ENCODE data around the gene PPP1CA.
A peak's percentile ranks its signal among the peaks of the same experiment; 100 is the strongest.
"Not testable (repeated sequence)": the region's sequence is repeated elsewhere in the genome, so short reads cannot be mapped to it uniquely, and the experiment has no call there.

The PPP1CA gene

DNA sequence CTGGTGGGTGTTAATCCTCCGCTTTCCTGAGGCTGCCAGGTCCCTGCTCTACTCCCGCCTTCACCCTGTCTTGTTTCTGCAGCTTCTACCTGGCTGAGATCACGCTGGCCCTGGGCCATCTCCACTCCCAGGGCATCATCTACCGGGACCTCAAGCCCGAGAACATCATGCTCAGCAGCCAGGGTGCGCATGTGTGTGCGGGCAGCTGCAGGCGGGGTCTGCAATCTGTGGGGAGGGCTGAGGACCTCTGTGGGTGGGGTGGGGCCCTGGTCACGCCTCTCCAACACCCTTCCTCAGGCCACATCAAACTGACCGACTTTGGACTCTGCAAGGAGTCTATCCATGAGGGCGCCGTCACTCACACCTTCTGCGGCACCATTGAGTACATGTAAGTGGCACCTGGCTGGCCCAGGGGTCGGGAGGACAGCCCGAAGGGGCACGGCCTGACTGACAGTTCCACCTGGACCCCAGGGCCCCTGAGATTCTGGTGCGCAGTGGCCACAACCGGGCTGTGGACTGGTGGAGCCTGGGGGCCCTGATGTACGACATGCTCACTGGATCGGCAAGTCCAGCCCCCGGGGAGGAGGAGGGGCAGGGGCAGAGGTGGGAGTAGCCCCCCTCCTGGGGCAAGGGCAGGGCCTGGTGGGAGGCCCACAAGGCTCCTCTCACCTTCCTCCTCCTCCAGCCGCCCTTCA is 31.1 kb upstream of the PPP1CA start:
- H3K4me3 ChIP-seq (ENCODE audit: low read length), result no peak overlapping the region
- TF ChIP-seq, protein P1, sequence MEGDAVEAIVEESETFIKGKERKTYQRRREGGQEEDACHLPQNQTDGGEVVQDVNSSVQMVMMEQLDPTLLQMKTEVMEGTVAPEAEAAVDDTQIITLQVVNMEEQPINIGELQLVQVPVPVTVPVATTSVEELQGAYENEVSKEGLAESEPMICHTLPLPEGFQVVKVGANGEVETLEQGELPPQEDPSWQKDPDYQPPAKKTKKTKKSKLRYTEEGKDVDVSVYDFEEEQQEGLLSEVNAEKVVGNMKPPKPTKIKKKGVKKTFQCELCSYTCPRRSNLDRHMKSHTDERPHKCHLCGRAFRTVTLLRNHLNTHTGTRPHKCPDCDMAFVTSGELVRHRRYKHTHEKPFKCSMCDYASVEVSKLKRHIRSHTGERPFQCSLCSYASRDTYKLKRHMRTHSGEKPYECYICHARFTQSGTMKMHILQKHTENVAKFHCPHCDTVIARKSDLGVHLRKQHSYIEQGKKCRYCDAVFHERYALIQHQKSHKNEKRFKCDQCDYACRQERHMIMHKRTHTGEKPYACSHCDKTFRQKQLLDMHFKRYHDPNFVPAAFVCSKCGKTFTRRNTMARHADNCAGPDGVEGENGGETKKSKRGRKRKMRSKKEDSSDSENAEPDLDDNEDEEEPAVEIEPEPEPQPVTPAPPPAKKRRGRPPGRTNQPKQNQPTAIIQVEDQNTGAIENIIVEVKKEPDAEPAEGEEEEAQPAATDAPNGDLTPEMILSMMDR (conservative IDR thresholded peaks at IDR 0.05; ENCODE audit: low read depth, low read length), result no peak
- DNase-seq (ENCODE audit: low read depth), result no peak

DNA sequence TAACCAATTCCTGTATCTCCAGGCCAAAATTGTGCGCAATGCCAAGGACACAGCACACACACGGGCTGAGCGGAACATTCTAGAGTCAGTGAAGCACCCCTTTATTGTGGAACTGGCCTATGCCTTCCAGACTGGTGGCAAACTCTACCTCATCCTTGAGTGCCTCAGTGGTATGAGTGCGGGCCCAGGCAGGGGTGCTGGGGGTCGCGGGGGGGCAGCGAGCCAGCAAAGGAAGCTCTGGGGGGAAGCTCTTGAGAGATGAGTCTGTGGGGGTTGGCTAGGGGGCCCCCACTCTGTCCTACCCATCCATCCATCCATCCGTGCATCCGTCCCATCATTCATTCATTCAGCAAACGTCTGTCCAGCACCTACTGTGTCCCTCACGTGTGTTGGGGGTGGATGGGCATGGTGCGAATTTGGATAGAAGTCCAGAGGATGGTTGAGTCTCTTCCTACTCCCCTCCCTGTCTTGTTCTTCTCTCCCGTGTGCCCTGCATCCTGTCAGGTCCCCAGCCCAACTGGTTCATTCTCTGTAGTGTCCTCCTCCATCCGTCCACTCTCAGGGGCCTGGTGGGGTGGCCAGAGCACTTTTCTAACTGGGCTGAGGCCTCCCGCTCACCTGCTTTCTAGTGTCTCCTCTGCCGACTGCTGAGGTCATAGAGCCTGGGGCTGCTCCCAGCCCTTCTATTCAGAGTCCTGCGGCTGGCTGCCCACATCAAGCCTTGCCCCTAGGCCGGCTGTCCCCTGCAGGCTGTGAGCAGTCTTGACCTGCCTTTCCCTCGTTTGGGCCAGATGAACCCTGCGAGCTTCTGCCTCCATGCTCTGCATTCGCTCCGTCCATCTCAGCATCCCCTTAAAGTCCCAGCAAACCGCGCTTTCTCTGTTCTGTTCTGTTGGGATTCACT is 29.9 kb upstream of the PPP1CA start:
- TF ChIP-seq, protein P1 (conservative IDR thresholded peaks at IDR 0.05; ENCODE audit: low read depth, low read length), result no peak
- H3K4me3 ChIP-seq (ENCODE audit: low read length), result no peak overlapping the region
- DNase-seq (ENCODE audit: low read depth), result no peak

DNA sequence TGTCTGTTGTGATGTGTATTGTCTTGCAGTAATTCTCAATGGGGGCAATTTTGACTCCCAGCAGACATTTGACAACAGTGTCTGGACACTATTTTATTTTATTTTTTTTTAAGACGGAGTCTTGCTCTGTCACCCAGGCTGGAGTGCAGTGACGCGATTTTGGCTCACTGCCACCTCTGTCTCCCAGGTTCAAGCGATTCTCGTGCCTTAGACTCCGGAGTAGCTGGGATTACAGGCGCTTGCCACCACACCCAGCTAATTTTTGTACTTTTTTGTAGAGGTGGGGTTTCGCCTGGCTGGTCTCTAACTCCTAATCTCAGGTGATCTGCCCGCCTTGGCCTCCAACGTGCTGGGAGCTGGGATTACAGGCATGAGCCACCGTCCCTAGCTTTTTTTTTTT is 28.1 kb upstream of the PPP1CA start:
- no peak for DNase-seq (ENCODE audit: low read depth)
- no peak overlapping the region for H3K4me3 ChIP-seq (ENCODE audit: low read length)
- TF ChIP-seq, protein P1 (conservative IDR thresholded peaks at IDR 0.05; ENCODE audit: low read depth, low read length), result no peak

DNA sequence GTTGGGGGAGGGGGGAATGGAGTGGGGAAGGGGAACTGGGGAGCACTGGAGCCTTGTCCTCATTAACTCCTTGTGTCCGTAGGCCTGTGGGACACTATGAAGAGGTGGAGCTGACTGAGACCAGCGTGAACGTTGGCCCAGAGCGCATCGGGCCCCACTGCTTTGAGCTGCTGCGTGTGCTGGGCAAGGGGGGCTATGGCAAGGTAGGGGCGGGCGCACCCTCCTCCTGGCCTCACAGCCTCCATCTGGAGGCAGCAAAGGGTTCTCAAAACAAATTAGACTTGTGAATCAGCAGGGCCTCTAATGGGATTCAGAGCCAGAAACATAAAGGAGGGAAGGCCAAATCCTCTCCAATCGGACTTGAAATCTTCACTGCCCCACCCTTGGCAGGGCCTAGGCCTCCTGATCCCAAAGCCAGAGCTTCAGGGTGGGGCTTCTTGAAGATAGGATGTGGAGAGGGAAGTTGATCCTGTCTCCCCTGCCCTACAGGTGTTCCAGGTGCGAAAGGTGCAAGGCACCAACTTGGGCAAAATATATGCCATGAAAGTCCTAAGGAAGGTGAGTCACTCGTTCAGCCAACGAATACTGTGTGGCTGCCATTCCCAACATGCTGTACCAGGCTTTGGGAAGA is 27.5 kb upstream of the PPP1CA start:
- peak overlapping the region; percentile 63 for H3K4me3 ChIP-seq (ENCODE audit: low read length)
- no peak for DNase-seq (ENCODE audit: low read depth)
- TF ChIP-seq, protein P1 (conservative IDR thresholded peaks at IDR 0.05; ENCODE audit: low read depth, low read length), result no peak

DNA sequence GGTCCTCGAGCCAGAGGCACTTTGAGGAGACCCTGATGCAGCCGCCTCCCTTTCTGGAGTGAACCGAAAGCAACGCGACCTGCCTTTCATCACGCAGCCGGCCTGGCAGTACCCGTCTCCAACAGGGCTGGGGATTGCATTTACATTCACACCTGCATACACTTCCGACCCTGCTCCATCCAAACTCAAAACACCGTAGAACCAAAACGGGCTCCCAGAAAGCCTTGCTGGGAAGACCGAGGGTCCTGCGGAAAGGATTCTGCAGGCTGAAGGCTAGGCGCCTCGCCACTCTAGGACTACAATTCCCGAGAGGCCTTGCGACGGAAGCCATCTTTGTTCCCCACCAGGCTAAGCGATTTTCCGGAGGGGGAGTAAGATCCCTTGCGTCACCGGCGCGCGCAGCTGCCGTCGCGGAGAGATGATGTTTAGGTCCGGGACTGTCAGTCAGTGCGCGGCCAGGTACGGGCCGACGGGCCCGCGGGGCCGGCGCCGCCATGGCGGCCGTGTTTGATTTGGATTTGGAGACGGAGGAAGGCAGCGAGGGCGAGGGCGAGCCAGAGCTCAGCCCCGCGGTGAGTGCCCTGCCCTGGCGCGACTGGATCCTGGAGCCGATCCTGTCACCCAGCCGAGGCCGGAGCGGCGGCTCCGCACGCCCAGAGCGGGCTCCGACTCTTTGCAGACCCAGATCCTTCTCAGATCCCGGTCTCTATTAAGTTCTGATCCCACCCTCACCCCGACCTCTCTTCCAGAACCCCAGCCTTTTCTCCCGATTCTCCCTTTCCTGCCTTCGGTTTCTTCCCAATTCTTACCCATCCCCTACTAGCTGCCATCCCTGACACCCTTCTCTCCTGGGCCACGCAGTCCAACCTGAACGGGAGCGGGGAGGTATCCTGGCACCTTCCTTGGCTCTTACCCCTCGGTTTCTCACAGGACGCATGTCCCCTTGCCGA is 26.7 kb upstream of the PPP1CA start, which contains the start of gene RPS6KB2:
TSS of gene RPS6KB2 (plus strand) at position 443 of the 950 bp plus-strand sequence. CDS start at position 495, 52 bp downstream.
- DNase-seq (ENCODE audit: low read depth), result peak; percentile 86
- H3K4me3 ChIP-seq (ENCODE audit: low read length), result peak within 1 kb of the TSS; percentile 63
- TF ChIP-seq, protein P1 (conservative IDR thresholded peaks at IDR 0.05; ENCODE audit: low read depth, low read length), result no peak

DNA sequence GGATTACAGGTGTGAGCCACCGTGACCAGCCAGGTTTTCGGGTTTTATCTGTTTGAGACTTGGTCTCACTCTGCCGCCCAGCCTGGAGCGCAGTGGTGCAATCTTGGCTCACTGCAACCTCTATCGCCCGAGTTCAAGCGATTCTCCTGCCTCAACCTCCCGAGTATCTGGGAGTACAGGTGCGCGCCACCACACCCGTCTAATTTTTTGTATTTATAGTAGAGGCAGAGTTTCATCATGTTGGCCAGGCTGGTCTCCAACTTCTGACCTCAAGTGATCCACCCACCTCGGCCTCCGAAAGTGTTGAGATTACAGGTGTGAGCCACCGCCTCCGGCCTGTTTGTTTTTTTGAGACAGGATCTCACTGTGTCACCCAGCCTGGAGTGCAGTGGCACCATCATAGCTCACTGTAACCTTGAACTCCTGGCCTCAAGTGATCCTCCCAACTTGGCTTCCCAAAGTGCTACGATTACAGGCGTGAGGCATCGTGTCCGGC is 25.8 kb upstream of the PPP1CA start:
- DNase-seq (ENCODE audit: low read depth), result not testable (repeated sequence)
- H3K4me3 ChIP-seq (ENCODE audit: low read length), result peak overlapping the region; percentile 63
